Transverse colon (tissue), 4 donors: ENCODE results near the gene FRMD8.

Source experiments
- EP300 ChIP-seq: sonication (generic); formaldehyde crosslinking; IDR thresholded peaks from one replicate; pipeline ENCODE4 v1.6.1; 2017; ENCODE audit warnings: antibody characterized with exemption, low read depth
- POLR2A ChIP-seq: fragments of 450-650 bp; IDR thresholded peaks from one replicate; pipeline ENCODE4 v1.6.1; 2016; ENCODE audit warnings: antibody characterized with exemption, mild to moderate bottlenecking, moderate library complexity
- POLR2AphosphoS5 ChIP-seq, 3 donors: sonication (generic); formaldehyde crosslinking; IDR thresholded peaks; one replicate each; pipeline ENCODE4 v1.6.1; 2016; ENCODE audit warnings: antibody characterized with exemption in 3 of 3
- TF ChIP-seq, protein P1 (sequence below), 5 experiments: fragments of 200-600 bp in 3 of 5; fragments of 450-650 bp in 2 of 5; sonication (generic) in 3 of 5; IDR thresholded peaks; 1 replicate in 2 of 5; 2 replicates in 3 of 5; pipeline ENCODE4 v1.5.1; 2016 to 2017; ENCODE audit warnings: antibody characterized with exemption in 5 of 5, inconsistent platforms in 3 of 5, mild to moderate bottlenecking in 2 of 5, moderate library complexity in 1 of 5

DNA sequence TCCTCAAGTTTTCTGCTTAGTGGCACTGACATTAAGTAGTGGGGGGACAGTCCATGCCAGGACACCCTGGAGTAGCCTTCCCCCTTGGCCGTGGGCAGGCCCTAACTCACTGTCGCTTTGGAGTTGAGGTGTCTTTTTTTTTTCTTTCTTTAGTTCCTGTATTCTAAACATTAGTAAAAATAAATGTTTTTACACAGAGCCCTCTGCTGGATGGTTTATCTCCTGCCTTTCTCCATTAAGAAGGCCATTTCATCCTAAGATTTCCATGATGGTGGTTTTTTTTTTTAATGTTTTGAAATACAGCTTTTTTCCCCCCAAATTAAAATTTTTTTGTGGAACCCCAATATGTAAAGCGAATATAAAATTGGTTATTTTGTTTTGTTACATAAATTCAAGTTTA lies 33.7 kb upstream of the FRMD8 start:
- TF ChIP-seq, protein P1, sequence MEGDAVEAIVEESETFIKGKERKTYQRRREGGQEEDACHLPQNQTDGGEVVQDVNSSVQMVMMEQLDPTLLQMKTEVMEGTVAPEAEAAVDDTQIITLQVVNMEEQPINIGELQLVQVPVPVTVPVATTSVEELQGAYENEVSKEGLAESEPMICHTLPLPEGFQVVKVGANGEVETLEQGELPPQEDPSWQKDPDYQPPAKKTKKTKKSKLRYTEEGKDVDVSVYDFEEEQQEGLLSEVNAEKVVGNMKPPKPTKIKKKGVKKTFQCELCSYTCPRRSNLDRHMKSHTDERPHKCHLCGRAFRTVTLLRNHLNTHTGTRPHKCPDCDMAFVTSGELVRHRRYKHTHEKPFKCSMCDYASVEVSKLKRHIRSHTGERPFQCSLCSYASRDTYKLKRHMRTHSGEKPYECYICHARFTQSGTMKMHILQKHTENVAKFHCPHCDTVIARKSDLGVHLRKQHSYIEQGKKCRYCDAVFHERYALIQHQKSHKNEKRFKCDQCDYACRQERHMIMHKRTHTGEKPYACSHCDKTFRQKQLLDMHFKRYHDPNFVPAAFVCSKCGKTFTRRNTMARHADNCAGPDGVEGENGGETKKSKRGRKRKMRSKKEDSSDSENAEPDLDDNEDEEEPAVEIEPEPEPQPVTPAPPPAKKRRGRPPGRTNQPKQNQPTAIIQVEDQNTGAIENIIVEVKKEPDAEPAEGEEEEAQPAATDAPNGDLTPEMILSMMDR (IDR thresholded peaks at IDR 0.05): peak in 2 of 5 experiments; percentile 24 to 26
- no peak for TF ChIP-seq POLR2AphosphoS5 (IDR thresholded peaks at IDR 0.05)
- TF ChIP-seq POLR2A: no peak
- TF ChIP-seq EP300: no peak
